ENCODE results near the gene RBBP5. TPM values are rescaled to one million over a fixed set of nuclear protein-coding genes. Genes with fewer than 3 reads are reported as not detected.

The RBBP5 gene
- polyA plus RNA-seq, 12 donors, result 9.6 to 17.7 (median 12.1) TPM; not detected in 1

DNA sequence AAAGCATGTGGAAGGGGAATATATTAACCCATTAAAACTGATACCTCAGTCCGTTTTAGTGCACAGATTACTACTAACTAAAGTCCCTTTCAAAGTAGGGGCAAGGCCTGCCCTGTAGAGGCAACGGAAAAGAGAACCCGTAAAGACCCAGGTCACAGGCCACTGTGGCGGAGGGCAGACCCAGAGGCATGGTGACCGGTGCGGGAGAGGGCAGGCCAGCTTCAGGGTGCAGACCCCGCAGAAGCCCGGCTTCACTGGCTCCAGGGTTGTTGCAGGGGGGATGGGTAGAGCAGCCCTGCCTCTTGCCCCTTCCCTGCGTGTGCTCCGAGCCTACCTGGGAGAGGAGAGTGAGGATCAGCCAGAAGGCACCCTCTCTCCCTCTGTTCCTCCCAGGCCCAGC, 61.0 kb downstream of the RBBP5 start:
- DNase-seq, result no peak

DNA sequence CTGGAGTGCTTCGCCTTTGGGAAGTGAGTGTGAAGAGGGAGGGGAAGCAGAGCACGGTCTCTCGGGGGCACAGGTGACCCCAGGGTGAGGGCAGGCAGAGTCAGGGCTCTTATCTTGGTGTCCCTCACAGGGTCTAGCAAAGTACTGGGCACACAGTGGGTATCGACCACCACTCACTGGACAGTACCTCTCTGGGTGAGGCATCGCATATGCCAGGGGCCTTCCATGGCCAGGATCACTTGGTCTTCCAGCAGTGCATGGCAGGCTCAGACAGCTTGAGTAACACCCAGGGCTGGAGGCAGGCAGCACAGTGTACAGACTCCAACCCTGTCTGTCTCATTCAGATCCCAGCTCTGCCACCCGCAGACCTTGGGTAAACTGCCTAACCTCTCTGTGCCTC, 62.1 kb downstream of the RBBP5 start:
- no peak for DNase-seq

- DNase-seq, result no peak
Observed at GRCh38 chr1:205058853-205059252, 62.9 kb downstream of the RBBP5 start.

GRCh38 chr1:205057808-205058575, 63.8 kb downstream of the RBBP5 start:
- DNase-seq, result no peak

DNA sequence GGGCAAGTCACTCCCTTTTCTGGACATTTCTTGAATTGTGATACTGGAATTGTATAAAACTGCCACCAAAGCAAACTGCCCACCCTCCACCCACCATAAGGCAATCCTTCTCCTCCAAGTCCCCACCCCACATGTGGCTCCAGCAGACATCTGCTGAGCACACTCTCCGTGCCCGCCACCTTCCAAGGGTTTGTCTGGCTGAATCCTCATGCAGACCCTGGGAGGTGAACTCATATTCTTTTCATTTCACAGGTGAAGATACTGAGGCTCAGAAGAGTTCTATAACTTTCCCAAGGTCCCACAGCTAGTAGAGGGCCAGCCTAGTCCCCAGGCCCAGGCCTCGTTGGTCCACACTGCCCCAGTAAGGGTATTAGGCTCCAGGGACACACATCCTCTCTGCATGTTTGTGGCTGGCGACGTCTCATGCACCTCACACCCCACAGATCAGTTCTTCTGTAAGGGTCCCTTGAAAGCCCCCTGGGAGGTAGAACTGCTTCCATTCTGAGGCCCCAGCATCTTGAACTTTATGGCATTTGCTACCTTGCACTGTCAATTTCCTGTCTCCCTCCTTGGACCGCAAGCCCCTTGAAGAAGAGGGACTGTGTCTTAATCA, 64.7 kb downstream of the RBBP5 start:
- DNase-seq, result no peak

- DNase-seq, result no peak
Observed at GRCh38 chr1:205056188-205056611, 65.6 kb downstream of the RBBP5 start.

DNA sequence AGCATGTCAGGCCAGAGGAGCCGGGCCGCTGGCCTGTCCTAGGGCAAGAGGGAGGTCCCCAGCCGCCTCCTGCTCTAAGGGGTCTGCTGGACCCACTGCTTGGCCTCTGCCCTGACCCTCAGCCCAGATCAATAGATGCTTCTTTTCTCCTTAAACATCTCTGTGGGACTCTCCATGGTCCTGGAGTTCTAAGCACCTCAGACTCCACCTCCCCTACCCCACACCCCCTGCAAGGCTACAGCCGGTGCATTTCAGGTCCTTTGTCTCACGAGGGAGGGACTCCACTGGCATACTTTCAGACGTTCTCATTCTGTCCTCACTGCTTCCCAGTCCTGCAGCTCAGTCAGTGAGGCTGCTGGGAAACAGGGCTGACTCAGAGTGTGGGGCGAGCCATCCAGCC, 67.8 kb downstream of the RBBP5 start:
- DNase-seq, result no peak

DNA sequence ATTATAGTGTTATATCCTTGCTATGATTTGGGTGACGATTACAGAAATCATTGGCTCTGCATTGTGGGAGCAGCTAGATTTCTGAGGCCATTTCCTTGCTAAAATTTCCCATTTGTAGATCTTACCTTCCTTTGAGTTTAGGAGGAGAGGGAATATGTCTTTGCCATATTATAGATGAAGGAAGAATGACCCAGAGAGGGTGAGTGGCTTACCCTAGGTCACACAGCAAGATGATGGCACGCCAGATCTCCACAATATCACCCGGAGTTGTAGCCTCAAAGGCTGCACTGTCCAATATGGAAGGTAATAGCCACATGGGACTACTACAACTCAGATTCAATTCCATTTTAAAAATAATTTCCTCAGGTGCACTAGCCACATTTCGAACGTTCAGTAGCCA, 68.5 kb downstream of the RBBP5 start:
- DNase-seq, result no peak

- no peak for DNase-seq
Observed at GRCh38 chr1:205052690-205053089, 69.1 kb downstream of the RBBP5 start.

DNA sequence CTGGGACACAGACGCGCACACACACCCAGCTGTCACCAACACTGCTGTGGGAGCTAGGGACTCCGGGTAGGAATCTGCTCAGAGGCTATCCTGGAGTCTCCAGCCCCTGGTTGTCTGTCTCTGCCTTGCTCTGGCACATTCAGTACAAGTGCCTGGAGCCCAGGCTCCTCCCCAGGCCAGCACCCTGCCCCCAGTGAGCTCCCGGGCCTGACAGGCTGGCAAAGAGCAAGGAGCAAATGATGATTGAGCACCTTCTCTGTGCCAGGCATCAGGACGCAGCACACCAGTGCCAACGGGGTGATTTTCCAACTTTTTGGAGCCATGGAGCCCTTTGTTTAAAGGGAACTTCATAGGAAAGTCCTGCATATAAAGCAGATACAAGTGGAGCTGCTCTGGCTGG, 72.3 kb downstream of the RBBP5 start:
- DNase-seq, result no peak

DNA sequence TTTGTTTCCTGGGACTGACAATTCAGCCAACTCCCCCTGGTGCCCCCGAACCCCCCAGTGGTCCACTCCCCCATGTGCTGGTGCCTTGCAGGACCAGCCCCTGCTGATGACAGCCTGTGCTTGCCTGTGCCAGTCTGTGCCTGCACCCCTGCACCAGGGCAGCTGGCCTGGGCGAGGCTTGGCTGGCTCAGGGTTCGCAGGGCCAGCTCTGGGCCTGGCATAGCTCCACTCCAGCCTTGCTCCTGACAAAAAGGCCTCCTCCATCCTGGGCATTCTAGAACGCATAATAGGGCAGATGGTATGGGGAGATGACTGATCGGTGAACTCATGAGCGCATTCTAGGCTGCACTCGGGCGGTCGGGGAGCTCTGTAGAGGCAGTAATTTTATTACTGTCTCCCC, 73.4 kb downstream of the RBBP5 start:
- no peak for DNase-seq

DNA sequence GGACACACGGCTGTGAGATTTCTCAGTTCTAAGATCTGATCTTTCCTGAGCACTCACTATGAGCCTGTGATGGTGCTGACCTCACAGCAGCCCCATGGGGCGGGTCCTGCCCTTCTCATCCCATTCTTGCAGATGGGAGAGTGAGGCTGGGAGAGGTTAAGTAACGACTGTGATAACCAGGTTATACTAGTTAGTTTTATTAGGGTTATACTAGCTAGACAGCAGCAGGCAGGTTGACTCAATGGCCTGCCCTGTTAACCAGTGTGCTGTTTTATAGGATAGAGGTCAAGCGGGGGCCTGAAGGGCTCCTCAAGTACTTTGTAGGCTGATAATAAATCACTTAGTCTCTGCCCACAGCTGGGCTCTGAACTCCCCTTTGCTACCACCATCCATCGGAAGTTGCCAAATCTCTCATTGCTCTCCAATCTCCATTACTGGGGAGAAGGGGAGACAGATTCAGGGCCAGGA, 74.0 kb downstream of the RBBP5 start:
- no peak for DNase-seq

GRCh38 chr1:205046870-205047269, 74.9 kb downstream of the RBBP5 start:
- no peak for DNase-seq

GRCh38 chr1:205045146-205045545, 76.6 kb downstream of the RBBP5 start:
- DNase-seq, result no peak

DNA sequence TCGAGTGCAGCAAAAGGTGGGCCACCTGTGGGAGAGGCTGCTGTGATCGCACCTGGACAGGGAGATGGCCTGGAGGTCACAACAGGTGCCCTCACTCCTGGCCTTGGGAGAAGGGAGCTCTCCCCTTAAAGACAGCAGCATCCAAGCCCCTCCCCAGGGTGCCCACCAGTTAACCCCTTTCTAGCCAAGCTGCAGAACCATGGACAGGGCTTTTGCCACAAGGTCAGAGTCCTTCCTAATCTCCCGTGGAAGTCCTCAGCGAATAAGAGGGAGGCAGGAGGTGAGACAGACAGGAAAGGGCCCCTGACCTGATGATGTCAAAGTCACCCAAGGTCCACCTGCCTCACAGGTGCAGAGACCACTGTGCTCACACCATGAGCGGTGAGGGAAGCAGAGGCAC, 77.0 kb downstream of the RBBP5 start:
- DNase-seq, result no peak

DNA sequence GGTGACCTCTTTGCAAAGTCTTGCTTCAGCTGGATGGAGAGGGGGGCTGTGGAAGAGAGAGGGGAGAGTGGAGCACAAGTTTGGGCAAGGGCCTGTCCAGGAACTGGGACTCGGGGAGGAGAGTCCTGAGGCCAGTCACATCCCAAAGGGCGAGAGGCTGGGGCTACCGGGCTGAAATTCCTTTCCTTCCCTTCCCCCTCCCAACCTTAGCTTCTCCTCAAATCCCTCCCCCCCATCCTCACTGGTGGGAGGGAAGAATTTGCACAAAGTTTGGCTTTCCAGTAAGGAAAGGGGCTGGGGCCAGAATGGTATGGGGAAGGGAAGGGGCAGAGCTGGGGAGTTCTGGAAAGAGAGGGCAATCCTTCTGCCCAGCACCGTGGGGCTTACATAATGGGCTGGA, 77.9 kb downstream of the RBBP5 start:
- no peak for DNase-seq

DNA sequence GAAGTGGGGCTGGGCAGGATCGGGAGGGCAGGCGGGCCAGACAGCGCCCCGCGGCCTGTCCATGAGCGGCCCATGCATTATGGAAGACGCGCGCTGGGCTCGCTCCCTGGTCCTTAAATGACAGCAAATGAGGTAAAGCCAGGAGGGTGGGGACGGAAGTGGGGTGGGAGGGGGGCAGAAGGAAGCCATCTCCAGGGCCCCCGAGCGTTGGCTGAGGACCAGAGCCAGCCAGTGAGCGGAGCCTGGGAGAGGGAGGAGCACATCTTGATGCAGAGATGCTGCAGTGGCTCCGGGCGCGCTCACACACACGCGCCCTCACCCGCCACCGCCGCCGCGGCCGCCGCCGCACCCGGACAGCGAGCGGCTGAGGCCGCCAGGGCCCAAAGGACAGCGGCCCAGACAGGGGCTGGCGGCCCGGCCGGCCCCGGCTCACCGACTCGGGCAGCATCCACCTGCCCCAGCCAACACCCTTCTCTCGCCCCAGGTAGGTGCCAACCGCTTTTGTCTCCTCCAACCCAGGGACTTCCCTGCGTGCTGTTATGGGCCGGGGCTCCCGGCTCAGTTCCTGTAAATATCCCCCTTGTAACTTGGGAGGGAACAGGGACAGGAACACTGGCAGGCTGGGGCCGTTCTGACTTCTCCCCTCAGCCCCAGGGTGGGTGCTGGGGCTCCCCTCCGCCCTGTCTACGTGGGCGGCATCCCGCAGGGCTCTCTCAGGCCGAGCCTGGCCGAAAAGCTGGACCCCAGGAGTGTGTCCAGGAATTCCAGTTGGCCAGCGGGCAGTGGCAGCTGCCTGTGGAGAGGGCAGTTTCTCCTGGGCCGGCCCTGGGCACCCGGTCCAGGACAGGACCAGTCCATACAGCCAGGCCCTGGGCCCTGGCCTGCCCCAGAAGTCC, 78.6 kb downstream of the RBBP5 start, which contains the start of gene CNTN2:
Gene CNTN2 (plus strand): TSS at position 302 of the 896 bp plus-strand sequence. CDS start 9,974 bp downstream, outside the sequence.
- no peak for DNase-seq

DNA sequence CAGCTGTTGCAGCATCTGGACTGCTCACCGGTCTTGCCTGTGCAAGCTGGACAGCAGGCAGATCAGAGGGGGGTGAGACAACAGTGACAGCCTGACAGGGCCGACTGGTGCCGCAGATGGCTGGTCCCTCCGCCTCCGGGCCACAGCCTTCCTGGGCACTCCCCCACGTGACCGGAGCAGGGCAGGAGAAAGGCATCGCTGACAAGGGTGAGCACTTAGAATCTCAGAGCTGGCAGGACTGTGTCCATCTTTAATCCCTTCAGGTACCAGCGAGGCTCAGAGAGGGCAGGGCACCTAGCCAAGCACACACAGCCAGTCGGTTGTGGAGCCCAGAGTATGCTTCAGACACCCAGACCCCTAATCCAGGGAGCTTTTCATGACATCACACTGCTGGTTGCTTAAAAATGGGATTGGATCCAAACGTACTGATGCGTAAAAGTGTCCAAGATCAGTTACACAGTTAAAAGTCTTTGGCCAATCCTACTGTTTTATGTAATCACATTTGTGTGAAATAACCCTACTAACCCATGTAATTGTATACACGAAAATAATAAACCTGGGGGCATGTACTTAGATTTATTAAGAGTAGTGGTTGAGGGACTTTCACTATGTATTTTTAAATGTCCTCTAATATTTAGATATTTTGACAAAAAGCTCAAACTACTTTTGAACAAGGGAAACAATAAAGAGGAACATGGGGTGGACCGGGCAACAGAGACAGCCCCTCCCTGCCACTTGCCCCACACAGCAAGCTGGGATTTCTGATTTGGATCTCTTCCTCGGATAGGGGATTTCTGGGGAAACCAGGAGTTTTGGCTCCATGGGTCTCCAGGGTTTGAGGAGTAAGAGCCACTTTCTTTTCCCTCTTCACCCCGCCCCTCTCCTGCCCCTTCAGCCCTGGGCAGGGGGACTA, 79.5 kb downstream of the RBBP5 start:
- DNase-seq, result no peak

- DNase-seq, result no peak
Observed at GRCh38 chr1:205041001-205041715, 80.6 kb downstream of the RBBP5 start.

GRCh38 chr1:205038132-205038786, 83.5 kb downstream of the RBBP5 start:
- DNase-seq, result no peak
